Transverse colon (tissue), 4 donors: ENCODE results near the gene MRPL54.

Experiments
- EP300 ChIP-seq: sonication (generic); formaldehyde crosslinking; IDR thresholded peaks from one replicate; pipeline ENCODE4 v1.6.1; 2017; ENCODE audit warnings: antibody characterized with exemption, low read depth
- POLR2A ChIP-seq: fragments of 450-650 bp; IDR thresholded peaks from one replicate; pipeline ENCODE4 v1.6.1; 2016; ENCODE audit warnings: antibody characterized with exemption, mild to moderate bottlenecking, moderate library complexity
- POLR2AphosphoS5 ChIP-seq, 3 donors: sonication (generic); formaldehyde crosslinking; IDR thresholded peaks; one replicate each; pipeline ENCODE4 v1.6.1; 2016; ENCODE audit warnings: antibody characterized with exemption in 3 of 3
- TF ChIP-seq, protein P1 (sequence below), 5 experiments: fragments of 200-600 bp in 3 of 5; fragments of 450-650 bp in 2 of 5; sonication (generic) in 3 of 5; IDR thresholded peaks; 1 replicate in 2 of 5; 2 replicates in 3 of 5; pipeline ENCODE4 v1.5.1; 2016 to 2017; ENCODE audit warnings: antibody characterized with exemption in 5 of 5, inconsistent platforms in 3 of 5, mild to moderate bottlenecking in 2 of 5, moderate library complexity in 1 of 5

DNA sequence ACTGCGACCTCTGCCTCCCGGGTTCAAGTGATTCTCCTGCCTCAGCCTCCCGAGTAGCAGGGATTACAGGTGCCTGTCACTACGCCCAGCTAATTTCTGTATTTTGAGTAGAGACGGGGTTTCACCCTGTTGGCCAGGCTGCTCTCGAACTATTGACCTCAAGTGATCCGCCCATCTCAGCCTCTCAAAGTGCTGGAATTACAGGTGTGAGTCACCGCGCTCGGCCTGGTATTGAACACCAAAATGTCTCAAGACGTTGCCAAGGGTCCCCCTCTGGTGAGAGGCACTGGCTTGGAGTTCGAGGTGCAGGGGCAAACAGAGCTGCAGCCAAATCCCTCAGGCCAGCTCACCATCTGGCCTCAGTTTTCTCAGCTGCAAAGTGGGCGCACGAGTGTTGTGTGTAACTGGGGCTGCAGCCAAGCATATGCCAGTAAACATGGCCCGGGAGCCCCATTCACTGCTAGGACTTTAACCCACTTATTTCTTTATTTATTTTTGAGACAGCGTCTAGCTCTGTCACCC is 46.3 kb upstream of the MRPL54 start:
- TF ChIP-seq EP300 (no peak), POLR2AphosphoS5 (IDR thresholded peaks at IDR 0.05) (no peak), POLR2A (no peak)
- TF ChIP-seq, protein P1, sequence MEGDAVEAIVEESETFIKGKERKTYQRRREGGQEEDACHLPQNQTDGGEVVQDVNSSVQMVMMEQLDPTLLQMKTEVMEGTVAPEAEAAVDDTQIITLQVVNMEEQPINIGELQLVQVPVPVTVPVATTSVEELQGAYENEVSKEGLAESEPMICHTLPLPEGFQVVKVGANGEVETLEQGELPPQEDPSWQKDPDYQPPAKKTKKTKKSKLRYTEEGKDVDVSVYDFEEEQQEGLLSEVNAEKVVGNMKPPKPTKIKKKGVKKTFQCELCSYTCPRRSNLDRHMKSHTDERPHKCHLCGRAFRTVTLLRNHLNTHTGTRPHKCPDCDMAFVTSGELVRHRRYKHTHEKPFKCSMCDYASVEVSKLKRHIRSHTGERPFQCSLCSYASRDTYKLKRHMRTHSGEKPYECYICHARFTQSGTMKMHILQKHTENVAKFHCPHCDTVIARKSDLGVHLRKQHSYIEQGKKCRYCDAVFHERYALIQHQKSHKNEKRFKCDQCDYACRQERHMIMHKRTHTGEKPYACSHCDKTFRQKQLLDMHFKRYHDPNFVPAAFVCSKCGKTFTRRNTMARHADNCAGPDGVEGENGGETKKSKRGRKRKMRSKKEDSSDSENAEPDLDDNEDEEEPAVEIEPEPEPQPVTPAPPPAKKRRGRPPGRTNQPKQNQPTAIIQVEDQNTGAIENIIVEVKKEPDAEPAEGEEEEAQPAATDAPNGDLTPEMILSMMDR (IDR thresholded peaks at IDR 0.05), result no peak
